MM.1S (cell line): ENCODE measurements around the gene RNFT2.

Experiments used
- CTCF ChIP-seq: fragments of 300-600 bp; sonication (generic); IDR thresholded peaks from 2 replicates; pipeline ENCODE4 v1.5.1; 2016; ENCODE audit warnings: antibody characterized with exemption, low read length, mixed read lengths
- EZH2 ChIP-seq: fragments of 300-600 bp; sonication (generic); optimal IDR thresholded peaks from 2 replicates; pipeline ENCODE3; 2017; ENCODE audit warnings: low read depth, mild to moderate bottlenecking, antibody characterized with exemption, low read length, mixed read lengths
- EZH2phosphoT487 ChIP-seq: fragments of 300-600 bp; sonication (generic); IDR thresholded peaks from 2 replicates; pipeline ENCODE4 v1.6.1; 2018; ENCODE audit warnings: antibody characterized with exemption, low read length

GRCh38 chr12:116794725-116795124 lies 56.6 kb downstream of the RNFT2 start:
- TF ChIP-seq CTCF (no peak), EZH2 (no peak), EZH2phosphoT487 (no peak)
